HG03520 (cell line): ENCODE results near the gene ADK.
A peak's percentile ranks its signal among the peaks of the same experiment; 100 is the strongest.

ENCODE experiments used
- ATAC-seq: cut with Tn5 transposase; IDR thresholded peaks from one replicate; pipeline ENCODE4 v1.9.1; 2021; ENCODE audit warnings: mild to moderate bottlenecking, moderate library complexity; ENCODE audit not compliant: unreplicated experiment

The ADK gene

GRCh38 chr10:74586088-74586585 lies 435.1 kb downstream of the ADK start:
- no peak for ATAC-seq

- no peak for ATAC-seq
These were observed 436.3 kb downstream of the ADK start for GRCh38 chr10:74587109-74587854.

GRCh38 chr10:74589226-74589673 lies 438.2 kb downstream of the ADK start:
- ATAC-seq: peak; percentile 39

- ATAC-seq: no peak
These were observed 438.8 kb downstream of the ADK start for GRCh38 chr10:74589851-74590250.

GRCh38 chr10:74593470-74593869 lies 442.4 kb downstream of the ADK start:
- ATAC-seq: no peak

GRCh38 chr10:74596713-74597112 lies 445.7 kb downstream of the ADK start:
- no peak for ATAC-seq

- peak; percentile 95 for ATAC-seq
These were observed 448.0 kb downstream of the ADK start for GRCh38 chr10:74598891-74599566.

GRCh38 chr10:74599672-74600071 lies 448.7 kb downstream of the ADK start:
- ATAC-seq: no peak

- no peak for ATAC-seq
These were observed 449.1 kb downstream of the ADK start for GRCh38 chr10:74600170-74600569.

- ATAC-seq: no peak
These were observed 451.6 kb downstream of the ADK start for GRCh38 chr10:74602576-74602975.

- ATAC-seq: no peak
These were observed 459.3 kb downstream of the ADK start for GRCh38 chr10:74610299-74610698.

GRCh38 chr10:74612195-74612594 lies 461.2 kb downstream of the ADK start:
- no peak for ATAC-seq

- ATAC-seq: no peak
These were observed 469.6 kb downstream of the ADK start for GRCh38 chr10:74620626-74621025.

GRCh38 chr10:74623786-74624185 lies 472.8 kb downstream of the ADK start:
- ATAC-seq: no peak

- ATAC-seq: no peak
These were observed 473.5 kb downstream of the ADK start for GRCh38 chr10:74624501-74624900.

GRCh38 chr10:74628136-74628535 lies 477.1 kb downstream of the ADK start:
- no peak for ATAC-seq

GRCh38 chr10:74634995-74635536 lies 484.0 kb downstream of the ADK start:
- ATAC-seq: no peak

- no peak for ATAC-seq
These were observed 484.6 kb downstream of the ADK start for GRCh38 chr10:74635655-74636054.

- ATAC-seq: no peak
These were observed 486.7 kb downstream of the ADK start for GRCh38 chr10:74637685-74638084.

- no peak for ATAC-seq
These were observed 489.3 kb downstream of the ADK start for GRCh38 chr10:74640134-74640921.

GRCh38 chr10:74641659-74642058 lies 490.6 kb downstream of the ADK start:
- ATAC-seq: no peak
